GM20000 (cell line): ENCODE measurements around the gene SYTL4.

ENCODE experiments used
- DNase-seq: peaks from one replicate; pipeline ENCODE4 v3.0.0; 2012; ENCODE audit warnings: low spot score
- TF ChIP-seq, protein P1 (sequence below): IDR thresholded peaks from 2 replicates; pipeline ENCODE4 v1.5.1; 2012; ENCODE audit warnings: mild to moderate bottlenecking, control low read depth; ENCODE audit errors: extremely low read depth, missing control alignments

SYTL4 gene

DNA sequence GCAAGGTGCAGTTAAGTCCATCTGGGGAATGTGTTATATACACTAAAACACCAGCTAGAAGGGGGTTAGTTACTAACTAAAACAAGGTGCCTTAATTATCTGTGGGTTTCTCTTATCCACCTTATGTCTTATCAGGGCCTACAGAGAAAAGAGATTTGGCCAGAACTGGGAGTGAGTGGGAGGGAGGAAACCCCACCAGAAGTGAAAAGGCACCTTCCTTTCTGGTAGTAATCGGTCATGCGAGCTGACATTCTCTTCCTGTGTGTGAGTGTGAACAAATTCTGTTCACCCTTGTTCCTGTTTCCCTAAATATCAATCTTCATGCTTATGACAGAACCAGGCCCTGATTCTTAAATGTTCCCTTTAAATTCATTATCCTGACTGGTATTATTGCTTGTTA lies 44.4 kb downstream of the SYTL4 start:
- DNase-seq = peak; percentile 8
- TF ChIP-seq, protein P1, sequence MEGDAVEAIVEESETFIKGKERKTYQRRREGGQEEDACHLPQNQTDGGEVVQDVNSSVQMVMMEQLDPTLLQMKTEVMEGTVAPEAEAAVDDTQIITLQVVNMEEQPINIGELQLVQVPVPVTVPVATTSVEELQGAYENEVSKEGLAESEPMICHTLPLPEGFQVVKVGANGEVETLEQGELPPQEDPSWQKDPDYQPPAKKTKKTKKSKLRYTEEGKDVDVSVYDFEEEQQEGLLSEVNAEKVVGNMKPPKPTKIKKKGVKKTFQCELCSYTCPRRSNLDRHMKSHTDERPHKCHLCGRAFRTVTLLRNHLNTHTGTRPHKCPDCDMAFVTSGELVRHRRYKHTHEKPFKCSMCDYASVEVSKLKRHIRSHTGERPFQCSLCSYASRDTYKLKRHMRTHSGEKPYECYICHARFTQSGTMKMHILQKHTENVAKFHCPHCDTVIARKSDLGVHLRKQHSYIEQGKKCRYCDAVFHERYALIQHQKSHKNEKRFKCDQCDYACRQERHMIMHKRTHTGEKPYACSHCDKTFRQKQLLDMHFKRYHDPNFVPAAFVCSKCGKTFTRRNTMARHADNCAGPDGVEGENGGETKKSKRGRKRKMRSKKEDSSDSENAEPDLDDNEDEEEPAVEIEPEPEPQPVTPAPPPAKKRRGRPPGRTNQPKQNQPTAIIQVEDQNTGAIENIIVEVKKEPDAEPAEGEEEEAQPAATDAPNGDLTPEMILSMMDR = no peak

DNA sequence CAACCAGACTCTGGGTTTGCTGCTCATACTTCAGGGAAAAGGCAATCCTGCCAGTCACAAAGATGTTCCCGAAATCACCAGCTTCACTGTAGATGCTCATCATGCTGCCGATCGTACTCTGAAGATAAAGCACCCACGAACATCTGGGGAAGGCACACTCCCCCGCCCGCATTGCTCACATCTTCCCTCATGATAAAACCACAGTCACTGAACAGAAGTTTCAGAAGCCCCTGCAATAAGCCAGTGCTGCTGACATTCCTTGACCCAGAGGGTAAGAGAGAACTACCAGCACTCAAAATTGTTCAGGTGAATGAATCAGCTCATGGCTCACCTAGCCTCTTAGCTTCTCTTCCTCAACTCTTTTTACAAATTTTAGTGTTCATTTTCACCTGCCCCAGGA lies 44.8 kb downstream of the SYTL4 start:
- TF ChIP-seq, protein P1 = no peak
- no peak for DNase-seq

DNA sequence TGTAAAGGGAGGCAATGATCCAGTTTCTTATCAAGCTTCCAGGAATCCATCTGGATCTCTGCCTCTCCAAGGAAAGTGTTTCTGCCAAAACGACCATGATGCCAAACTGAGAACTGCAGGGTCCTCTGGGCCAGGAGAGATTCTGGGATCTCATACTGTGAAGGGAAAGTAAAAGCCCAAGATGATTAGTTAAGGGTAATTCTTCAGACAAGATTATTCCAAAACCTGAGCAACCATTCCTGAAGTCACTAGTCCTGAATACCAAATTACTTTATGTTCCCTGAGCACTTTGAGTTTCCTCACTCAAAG lies 46.0 kb downstream of the SYTL4 start:
- TF ChIP-seq, protein P1 = no peak
- no peak for DNase-seq

DNA sequence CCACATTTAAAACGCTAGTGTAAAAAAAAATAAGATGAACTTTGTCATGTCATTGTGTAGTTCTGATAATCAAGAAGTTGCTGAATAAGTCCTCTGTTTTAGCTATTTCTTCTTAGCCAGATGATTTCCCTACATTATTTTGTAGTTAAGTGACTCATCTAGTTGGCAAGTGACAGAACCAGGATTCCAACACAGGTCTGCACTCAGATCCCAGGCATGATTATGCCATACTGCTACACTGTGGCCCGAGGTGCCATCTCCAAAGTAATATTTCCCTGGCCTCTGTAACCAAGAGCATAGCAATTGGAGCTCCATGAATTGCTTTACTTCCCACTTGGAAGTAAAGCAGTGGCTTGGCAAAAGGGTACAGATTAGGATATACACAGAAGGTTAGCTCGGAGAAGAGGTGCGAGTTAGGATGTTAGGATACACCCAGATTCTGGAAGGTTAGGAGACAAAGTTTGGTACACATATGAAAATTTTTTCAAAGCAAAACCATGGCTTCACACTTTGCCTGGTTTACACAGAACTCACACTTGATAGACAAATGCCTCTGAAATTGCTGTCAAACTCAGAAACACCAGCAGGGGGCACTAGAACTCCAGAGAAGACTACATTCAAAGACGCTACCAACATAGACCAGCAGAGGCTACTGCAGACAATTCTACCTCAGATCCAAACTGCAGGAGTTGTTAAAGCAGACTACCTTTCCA lies 46.5 kb downstream of the SYTL4 start:
- TF ChIP-seq, protein P1 = peak; percentile 37
- peak; percentile 45 for DNase-seq

DNA sequence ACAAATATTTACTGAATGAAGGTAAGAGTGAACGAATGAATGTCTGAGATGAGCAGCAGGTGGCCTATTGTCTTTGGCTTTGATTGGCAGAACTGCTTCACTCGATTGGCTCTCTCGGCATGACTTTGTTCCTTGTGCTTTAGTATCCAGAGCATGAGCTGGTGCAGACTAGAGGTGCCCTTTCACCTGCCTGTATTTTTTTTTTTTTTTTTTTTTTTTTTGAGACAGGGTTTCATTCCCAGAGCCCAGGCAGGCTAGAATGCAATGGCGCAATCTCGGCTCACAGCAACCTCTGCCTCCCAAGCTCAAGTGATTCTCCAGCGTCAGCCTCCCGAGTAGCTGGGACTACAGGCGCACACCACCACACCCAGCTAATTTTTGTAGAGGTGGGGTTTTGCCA lies 49.0 kb downstream of the SYTL4 start:
- TF ChIP-seq, protein P1 = no peak
- DNase-seq = no peak

DNA sequence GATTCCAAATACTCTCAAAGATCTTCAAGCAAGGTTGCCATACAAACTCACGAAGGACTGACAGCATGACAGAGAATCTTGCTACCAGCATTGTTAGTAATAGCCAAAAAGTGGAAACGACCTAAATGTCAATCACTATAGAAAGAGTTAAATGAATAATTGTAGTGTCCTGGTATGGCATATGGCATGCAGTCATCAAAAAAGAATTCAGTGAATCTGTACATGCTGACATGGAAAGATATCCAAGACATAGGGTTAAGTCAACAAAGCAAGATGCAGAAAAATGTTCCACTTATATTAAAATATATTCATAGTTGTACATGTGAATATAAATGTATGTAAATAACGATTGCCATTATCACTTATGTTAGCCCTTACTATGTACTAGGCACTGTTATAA lies 50.3 kb downstream of the SYTL4 start:
- TF ChIP-seq, protein P1 = no peak
- DNase-seq = no peak

DNA sequence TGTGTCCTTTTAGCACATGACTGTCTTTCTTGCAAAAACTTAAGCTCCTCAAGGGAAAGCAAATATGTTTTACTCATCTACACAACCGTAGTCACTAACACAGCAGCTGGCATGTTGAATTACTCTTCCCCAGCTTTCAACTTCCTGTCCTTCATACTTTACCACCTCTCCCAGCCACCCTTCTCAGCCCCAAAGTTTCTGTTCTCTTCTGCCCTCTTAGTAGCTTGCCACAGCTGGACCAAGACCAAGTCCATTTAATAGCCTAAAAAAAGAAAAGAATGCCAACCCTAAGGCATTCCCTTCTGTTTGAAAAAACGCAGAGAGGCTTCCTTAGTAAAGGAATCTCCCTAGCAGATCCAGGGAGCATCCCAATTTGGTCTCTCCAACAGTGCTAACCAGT lies 51.2 kb downstream of the SYTL4 start:
- DNase-seq = no peak
- TF ChIP-seq, protein P1 = no peak
